D341Med (cell line): ENCODE results near the gene MERTK.
"Not testable (repeated sequence)": the region's sequence is repeated elsewhere in the genome, so short reads cannot be mapped to it uniquely, and the experiment has no call there.

Experiments used
- DNase-seq: peaks from one replicate; pipeline ENCODE4 v3.0.0; 2012; ENCODE audit warnings: low spot score

Gene MERTK

DNA sequence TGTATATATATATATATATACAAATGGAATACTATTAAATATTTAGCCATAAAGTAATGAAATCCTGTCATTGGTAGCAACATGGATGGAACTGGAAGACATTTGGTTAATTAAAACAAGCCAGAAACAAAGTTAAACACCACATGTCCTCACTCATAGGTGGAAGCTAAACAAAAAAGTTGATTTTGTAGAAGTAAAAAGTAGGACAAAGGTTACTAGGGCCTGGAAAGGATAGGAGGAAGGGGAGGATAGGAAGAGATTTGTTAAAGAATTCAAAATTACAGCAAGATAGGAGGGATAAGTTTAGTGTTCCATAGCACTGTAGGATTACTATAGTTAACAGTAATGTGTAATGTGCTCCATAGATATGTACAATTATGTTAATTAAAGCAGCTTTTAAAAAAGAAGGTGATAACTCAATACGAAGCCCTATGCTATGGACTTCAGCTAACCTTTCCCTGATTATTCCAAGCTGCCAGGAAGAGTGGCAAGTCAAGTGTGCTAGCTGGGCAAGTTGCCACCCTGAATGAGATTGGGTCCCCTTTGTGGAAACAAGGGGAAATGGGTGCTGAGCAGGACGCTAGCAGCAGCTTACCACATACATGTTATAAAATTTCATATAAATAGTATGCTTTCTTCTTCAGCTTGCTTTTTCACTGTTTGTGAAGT, 12.3 kb downstream of the MERTK start:
- no peak for DNase-seq

DNA sequence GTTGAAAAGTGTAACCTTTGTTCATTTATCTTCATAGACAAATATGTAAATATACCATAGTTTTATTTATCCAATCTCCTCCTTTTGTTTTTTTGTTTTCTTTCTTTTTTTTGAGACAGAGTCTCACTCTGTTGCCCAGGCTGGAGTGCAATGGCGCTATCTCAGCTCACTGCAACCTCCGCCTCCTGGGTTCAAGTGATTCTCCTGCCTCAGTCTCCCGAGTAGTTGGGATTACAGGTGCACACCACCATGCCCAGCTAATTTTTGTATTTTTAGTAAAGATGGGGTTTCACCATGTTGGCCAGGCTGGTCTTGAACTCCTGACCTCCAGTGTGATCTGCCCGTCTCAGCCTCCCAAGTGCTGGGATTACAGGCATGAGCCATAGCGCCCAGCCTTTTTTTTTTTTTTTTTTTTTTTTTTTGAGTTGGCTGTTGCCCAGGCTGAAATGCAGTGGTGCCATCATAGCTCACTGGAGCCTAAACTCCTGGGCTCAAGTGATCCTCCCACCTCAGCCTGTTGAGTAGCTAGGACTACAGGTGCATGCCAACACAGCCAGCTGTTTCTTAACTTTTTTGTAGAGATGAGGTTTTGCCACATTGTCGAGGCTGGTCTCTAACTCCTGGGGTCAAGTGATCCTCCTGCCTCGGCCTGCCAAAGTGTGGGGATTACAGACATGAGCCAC, 13.0 kb downstream of the MERTK start:
- not testable (repeated sequence) for DNase-seq

DNA sequence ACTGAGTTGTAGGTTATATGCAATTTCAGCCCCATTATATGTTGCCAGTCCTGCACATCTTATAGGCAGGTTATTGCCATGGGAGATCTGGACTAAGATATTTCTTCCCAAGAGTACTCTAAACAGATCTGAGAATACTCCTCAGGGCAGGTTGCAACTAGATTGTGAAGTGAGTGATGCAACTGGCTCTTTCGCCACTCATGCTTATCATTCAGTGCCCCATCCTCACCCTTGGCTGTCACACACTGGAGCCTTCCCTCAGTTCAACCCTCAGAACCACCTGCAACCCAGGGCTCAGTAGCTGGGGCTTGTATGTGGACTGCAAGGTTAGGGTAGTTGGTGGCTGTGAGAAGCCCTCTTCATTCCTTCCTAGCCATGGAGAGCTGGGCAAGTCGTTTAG, 14.1 kb downstream of the MERTK start:
- DNase-seq: no peak

DNA sequence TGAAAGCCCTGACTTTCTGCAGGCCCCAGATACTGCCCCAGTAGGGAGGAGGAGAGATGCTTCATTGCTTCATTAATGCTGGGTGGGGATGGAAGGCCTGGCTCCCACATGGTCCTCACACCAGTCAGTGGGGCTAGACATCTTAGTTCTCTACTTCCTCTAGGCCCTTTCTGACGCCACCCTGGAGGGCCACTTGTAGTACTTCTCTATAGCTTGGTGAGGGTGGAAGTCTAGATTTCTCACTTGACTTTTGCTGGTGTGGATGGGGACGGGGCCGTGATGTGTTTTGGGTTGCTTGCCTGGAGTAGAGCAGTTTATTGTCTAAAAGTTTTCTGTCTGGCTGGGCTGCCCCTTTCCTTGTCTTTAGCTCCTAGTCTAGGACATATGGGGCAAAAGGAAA, 18.7 kb downstream of the MERTK start:
- DNase-seq: no peak

DNA sequence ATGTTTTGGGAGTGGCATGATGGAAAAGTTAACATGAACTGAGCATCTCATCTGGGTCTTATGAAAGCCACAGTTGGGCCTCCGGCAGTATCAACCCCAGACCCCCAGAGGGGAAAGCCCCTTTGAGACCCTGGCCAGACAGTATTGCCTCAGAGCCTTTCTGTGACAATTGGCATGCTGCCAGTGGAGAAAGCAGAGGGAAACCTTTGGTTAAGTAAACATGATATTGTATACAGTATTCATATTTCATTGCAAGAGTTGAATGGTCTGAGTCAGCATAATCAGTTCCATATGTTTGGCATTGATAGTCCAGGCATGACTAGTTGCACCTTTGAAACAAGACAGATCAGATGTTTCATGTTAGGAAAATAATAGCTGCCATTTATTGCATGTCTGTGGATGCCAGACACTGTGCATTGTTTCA, 20.0 kb downstream of the MERTK start:
- DNase-seq: no peak

DNA sequence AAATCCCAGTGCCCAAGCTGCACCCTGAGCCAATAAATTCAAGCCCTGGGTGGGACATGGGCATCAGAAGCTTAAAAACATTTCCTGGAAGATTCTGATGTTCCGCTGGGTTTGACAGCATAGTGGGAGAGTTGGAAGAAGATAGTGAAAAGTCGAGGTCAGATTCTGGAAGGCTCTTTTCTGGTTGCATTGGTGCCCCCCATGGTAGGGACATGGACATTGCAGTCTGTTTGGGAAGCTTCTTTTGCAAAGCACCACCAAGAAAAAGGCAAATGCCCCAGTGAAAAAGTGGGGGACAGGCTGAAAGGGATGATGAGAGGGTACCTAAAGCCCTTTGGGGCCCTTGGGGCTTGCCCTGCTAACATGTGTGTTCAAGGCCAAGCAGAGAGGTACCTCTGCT, 21.0 kb downstream of the MERTK start:
- DNase-seq: no peak

DNA sequence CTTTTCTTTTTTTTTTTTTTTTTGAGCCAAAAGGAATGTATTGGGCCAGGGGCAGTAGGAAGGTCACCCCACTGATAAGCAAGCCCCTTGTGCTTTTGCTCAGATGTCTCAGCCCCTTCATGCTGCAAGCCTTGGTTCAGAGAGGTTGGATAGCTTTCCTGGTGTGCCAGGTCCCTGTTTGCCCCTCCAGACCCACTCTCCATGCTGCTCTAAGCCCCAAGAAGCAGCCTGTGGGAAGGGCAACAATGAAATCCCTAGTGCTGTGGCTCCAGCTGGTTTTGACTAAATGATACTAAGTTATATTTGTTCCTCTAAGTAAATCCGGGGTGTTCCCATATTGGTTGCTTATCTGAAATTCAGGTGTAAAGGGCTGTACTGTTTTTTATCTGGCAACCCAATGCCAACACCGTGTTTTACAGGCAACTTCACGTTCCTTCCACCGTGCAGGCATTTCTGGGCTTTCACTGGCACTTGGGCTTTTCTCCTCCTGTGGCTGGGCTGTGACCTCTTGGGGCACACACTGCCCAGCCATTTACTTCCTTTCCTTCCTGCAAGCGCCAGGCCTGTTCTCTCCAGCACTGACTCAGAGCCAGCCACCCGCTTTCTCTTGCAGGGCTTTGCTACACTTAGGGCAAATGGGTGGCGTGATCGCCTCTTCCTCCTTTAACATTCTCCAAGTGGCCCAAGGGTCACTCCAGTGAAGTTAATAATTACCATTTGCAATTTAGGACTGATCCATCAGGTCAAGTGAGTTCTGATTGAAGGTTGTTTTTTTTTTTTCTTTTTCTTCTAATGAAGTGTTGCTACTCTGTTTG, 21.6 kb downstream of the MERTK start:
- DNase-seq: no peak

DNA sequence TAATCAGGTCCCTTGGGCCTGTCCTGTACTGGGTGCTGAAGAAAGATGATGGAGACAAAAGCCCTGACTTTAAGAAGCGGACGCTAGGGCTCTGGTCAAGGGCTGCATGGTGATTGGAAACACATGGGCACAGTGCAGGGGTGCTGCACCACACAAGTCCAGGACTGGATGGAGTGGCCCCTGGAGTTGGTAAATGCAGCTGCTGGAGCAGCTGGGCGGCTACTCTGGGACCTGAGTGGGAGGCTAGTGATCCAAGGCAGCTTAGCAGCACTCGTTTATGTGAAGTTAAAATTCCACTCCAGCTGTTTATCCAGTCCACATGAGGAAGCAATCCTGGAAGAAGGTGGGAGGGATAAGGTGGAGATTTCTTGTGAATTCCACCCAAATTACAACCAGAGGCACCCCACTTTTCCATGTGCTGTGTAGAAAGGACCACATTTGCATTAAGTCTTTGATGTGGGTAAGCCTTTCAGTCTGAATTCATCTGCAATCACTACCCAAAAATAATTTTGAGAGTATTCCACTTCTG, 24.9 kb downstream of the MERTK start:
- no peak for DNase-seq

DNA sequence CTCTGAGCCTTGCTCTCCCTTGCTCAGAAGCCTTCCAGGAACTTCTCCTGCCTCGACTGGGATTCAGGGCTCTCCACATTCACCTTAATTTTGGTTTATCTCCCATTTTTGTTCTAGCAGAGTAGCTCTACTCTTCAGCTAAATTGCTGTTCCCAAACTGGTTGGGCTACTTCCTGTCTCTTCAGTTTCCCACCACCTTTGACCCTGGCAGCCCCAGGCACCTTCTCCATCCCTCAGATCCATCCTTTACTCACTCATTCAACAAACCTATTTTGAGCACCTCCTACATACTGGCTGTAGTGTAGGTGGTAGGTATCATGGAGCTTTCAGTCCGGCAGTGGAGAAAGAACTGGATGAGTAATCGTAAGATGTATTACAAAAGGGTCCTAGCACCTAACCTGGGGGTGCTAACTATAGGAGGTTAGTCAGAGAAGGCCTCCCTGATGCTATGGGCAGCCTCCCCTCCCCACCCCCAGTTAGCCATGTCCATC, 26.3 kb downstream of the MERTK start:
- DNase-seq: no peak

DNA sequence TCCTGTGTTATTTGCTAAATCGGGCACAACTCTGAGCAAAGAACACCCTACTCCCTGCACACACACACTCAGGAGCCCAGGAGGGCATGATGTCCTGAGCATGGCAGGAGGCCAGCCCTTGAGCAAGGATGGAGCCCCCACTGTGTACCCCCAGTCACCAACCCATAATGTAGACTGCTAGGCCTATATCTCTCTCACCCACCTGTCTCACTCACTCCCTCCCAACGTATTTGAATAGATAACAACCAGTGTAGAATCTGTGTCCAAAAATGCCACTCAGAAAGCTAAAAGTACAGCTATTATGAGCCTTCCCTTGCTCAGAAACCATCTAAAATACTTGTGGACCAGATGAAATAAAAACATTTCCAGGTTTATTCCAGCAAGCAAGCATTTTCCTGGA, 29.3 kb downstream of the MERTK start:
- DNase-seq: no peak

DNA sequence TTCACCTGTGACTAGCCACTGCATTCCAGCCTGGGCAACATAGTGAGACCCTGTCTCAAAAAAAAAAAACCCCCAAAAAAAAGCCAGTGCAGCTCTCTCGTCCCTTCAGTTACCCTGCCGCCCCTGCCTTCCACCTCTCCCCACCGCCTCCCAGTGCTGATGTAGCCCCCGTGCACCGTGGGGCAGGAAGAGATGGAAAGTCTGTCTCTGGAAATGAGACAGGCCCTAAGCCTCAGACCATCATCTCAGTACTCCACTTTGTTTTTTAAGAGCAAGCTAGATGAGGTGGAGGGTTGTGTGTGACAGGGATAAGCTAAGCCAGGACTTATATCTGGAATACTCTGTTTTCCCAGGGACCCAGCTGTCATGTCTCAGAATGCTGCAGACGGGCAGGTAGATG, 32.0 kb downstream of the MERTK start:
- no peak for DNase-seq

DNA sequence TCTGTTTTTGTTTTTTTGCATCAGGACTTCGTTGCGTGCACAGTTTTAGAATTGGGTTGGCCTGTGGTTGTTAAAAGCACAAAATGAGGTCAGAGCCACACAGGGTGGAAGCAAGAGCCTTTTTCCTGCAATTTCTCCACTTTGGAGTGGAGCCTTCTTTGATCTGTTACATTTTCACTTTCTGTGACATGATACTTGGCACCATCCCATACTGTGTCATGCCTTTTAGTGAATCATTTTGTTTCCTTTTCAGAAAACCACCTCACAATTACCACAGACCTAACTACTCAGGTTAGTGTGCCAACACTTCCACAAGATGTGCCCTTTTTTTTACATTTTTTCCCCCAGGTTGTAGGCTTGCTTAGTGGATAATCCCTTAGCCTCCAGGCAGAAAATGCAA, 32.5 kb downstream of the MERTK start:
- no peak for DNase-seq

DNA sequence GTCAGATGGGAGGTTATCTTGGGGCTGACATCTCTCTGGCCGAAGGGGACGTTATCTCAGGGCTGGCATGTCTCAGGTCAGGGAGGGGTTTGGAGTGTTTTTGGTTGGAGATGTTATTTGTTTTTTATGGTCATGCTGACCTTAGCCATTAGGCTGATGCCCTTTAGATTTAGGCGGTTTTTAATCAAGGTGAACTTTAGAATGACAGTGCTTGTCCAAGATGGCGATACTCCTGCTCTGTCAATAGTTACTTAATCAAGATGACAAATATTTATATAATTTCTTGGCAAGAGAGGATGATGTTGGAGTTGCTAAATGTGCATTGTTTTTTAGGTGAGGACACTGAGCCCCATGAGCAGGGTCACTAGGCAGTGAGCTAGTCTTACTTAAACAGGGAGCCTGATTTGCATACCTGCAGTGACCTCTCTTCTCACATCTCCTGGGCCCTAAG, 34.5 kb downstream of the MERTK start:
- no peak for DNase-seq

DNA sequence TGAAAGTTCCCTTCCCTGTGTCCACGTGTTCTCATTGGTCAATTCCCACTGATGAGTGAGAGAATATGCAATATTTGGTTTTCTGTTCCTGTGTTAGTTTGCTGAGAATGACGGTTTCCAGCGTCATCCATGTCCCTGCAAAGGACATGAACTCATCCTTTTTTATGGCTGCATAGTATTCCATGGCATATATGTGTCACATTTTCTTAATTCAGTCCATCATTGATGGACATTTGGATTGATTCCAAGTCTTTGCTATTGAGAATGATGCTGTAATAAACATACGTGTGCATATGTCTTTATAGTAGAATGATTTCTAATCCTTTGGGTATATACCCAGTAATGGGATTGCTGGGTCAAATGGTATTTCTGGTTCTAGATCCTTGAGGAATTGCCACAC, 35.5 kb downstream of the MERTK start:
- DNase-seq: not testable (repeated sequence)

DNA sequence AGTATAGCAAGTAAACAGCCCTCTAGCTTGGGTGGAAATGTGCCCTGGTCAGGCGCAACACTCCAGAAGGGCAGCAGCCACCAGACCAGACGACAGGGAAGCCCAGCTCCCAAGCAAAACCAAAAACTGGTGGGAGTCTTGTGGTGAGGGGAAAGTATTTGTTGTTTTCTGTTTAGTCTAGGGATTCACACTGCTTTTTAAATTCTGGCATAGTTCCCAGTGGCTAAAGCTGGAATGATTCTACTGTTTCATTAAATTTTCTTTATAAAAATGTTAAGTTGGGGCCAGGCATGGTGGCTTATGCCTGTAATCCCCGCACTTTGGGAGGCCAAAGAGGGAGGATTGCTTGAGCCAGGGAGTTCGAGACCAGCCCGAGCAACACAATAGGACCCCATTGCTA, 38.5 kb downstream of the MERTK start:
- no peak for DNase-seq

DNA sequence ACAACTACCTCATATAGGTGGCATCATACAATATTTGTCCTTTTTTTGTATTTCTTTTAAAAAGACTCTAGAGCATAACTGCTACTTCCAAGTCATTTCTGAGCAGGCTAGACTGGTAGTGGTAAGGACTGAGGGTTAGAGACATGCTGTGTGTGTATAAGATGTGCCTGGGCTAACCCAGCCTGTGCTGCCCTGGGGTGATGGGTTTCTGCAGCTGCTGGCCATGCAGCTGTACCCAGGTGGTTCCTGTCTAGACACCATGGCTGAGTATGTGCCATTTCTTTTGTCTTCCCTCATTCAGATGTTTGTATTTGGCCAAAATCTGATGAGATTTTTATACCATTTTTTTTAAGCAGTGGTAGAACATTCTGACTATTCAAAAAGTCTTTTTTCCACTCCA, 40.0 kb downstream of the MERTK start:
- no peak for DNase-seq

DNA sequence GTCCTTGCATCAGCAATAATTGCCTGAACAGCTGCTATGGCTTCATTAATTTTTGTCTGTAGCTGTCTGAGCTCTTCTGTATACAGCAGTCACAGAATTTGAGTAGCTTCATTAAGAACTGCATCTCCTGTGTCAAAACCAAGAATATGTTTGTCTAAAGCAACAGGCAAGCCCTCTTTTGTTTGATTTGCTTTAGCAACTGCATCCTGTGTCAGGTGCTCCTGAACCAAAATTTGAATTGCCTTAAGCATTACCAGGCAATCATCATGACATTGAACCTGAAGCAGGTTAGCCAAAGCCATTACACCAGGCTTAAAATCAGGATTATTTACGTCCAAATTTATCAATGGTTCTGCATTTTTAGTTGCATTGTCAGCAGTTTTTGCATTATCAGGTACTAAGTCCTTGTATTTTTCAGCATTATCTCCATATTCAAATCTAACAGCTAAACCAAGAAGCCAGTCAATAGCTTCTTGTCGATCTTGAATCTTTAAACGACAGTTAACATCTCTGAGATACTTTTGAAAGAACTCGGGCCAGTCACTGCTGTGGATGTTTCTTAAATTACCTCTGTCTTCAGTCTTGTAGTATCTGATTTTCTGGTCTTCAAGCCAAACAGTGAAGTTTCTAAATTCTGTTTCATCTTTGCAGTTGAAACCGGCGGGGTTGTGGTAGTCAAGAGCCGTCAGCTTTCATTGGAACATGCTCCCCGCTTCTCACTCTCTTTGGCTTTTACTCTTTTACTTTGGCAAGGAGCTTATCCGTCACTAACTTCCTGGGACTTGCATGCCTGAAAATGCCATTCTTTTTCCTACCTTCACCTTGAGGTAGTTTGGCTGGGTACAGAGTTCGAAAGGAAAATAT, 42.2 kb downstream of the MERTK start:
- no peak for DNase-seq

DNA sequence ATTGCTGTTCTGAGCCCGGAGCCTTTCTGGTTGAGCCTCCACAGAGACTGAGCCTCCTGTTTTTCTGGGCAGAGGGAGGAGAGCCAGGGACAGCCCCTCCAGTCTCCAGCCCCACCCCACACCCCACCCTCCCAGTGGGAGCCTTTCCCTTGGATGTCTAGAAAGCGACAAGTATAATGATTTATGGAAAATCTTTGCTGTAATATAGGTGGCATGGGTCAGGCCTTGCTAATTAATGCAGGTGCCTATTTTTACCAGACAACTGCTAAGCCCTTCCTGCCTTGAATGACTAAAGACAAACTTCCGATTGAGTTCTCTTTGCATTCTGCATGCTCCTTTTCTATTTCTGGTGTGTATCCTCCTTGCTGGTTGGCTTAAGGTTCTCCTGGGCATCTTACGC, 43.1 kb downstream of the MERTK start:
- no peak for DNase-seq

DNA sequence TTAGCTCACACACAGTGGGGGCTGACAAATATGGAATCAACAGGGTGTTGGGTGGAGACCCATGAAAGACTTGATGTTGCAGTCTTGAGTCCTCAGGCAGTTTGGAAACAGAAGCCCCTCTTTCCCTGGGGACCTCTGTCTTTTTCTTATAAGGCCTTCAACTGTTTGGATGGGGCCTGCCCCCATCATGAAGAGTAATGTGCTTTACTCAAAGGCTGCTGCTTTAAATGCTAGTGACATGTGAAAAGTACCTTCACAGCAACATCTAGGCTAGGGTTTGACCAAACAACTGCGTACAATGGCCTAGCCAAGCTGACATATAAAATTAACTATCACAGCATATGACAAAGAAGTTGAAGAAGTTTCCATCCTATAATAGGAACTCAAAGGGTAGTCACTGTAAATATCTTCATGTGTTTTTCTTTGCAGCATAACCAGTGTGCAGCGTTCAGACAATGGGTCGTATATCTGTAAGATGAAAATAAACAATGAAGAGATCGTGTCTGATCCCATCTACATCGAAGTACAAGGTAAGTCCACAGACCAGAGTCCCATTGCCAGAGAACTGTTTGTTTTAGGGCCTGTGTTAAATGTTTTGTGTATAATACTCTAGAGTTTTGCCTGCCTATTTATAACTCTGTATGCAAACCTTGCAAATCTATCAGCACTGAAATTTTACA, 46.3 kb downstream of the MERTK start:
- no peak for DNase-seq

DNA sequence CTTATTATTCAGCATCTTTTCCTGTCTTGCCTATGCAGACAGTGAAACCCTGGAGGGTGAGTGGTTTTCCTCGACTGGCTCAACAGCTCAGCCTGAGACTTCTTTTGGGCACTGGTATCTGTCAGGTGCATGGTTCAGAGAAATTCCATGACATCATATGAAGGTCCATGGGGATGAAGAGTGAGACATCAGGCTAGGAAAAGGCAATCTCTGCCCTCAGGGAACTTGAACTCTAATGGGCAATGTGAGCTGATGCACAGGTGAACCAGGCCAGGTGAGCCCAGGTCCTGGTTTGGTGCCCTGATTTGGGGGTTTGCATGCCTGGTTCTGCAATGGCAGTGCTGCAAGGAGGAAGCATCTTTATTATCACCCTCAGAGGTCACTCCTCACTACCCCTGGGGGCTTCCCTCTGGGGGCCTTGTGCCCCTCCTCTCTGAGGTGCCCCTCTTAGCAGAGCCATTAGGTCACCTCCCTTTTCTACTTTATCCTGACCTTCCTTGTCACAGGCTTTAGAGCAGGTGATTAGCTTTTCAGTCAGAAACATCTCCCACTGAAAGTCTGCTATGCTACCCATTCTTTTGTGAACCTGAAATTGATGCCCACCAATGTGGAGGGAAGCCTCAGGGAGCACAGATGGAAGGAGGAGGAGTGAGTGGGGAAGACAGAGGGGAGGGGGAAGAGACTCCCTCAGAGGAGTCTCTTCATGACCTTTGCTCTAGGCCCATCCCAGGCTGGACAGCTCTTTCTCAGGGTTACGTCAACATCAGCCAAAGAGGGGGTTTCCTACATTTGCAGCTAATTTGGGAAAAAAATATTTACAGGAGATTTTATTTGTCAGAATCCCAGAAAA, 47.3 kb downstream of the MERTK start:
- no peak for DNase-seq
